Activated CD8-positive, alpha-beta memory T cell treated with anti-CD3 and anti-CD28 coated beads, Interleukin-2, amount 50 U/mL, for 1 hour (primary cell): ENCODE measurements around the gene PPP6R3.

Source experiments
- DNase-seq: peaks from one replicate; pipeline ENCODE4 v3.0.0-alpha.2; 2020; ENCODE audit errors: extremely low read depth

PPP6R3 gene

DNA sequence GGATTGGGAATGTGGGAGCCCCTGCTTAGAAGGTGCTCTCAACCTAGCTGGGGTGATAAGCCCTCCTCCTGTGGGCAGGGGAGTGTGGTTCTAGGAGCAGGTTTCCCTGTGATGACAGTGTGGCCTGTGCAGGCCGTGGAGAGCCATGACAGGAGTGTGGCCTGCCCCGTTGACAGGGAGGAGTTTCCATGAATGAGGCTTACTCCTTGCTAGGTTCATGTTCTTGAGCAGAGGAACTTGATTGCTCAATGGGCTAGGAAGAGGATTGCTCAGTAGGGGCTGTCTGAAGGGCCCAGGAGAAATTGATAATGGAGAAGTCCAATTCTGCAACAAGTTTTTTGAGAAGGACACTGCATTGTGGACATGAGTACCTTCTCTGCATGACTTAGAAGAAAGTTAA is 92.0 kb downstream of the PPP6R3 start:
- DNase-seq: no peak

DNA sequence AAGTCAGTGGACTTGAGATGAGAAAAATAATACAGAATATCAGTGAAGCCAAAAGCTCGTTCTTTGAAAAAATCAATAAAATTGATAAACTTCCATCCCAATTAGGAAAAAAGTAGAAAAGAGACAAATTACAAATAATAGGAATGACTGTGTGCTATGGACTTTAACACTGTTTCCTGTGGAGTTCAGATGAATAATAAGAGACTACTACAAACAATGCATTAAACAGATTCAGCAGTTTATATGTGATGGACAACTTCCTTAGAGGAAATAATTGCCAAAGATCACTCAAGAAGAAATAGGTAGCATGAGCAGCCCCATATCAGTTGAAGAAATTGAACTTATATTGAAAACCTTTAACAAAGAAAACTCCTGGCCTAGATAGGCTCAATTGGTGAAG is 99.7 kb downstream of the PPP6R3 start:
- DNase-seq: no peak

- no peak for DNase-seq
Measured at GRCh38 chr11:68563454-68563853, 102.9 kb downstream of the PPP6R3 start.

GRCh38 chr11:68564261-68564660 is 103.7 kb downstream of the PPP6R3 start:
- no peak for DNase-seq

- DNase-seq: no peak
Measured at GRCh38 chr11:68565768-68566167, 105.2 kb downstream of the PPP6R3 start.

DNA sequence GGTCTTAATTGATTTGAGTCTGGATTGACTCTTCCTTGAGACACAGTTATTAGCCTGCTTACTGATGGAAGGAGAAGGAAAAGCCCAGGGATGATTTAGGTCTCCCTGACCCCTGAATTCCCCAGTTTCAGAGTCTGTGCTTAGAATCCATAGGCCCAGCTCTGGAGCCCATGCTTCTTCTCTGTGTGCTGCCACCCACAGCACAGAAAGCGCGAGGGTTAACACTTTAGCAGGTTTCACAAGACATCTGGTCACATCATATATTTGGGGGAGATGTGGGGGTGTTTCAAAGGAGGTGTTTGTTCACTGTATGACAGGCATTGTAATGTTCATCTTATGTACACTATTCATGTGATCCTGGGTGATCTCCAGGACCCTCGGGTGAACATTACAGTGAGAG is 107.0 kb downstream of the PPP6R3 start:
- DNase-seq: no peak

- no peak for DNase-seq
Measured at GRCh38 chr11:68569357-68569756, 108.8 kb downstream of the PPP6R3 start.

- DNase-seq: no peak
Measured at GRCh38 chr11:68570691-68571090, 110.1 kb downstream of the PPP6R3 start.

DNA sequence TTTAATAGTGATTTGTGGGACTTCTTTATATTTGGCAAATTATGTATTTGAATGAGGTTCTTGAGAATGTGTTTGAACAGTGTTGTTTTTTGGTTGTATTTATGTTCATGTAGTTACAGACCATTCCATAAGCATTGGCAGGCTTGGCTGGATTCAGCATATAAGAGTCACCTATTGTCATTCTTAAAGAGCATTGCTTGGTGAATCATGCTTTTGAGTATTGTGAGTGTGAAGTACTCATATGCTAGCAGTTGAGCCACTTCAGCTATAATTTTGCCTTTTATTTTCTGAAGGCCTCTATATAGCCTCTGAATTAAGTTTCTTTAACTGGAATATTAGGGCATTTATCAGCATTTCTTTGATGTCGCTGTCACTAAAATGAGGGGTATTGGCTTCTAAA is 113.8 kb downstream of the PPP6R3 start:
- no peak for DNase-seq

- no peak for DNase-seq
Measured at GRCh38 chr11:68575025-68575665, 114.6 kb downstream of the PPP6R3 start.

DNA sequence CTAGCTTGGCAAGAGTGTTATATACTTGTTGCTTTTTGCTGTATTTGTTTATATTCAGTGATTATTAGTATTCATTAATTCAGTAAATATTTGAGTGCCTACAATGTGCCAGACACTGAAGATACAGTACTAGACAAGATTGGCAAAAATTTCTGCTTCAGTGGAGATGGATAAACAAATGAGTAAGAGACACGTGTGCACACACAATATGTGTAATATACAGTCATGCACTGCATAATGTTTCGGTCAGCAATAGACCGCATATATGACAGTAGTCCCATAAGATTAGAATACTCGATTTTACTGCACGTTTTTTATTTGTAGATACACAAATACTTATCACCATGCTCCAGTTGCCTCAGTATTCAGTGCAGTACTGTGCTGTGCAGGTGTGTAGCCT is 118.9 kb downstream of the PPP6R3 start:
- DNase-seq: no peak

- DNase-seq: no peak
Measured at GRCh38 chr11:68581439-68581838, 120.9 kb downstream of the PPP6R3 start.

DNA sequence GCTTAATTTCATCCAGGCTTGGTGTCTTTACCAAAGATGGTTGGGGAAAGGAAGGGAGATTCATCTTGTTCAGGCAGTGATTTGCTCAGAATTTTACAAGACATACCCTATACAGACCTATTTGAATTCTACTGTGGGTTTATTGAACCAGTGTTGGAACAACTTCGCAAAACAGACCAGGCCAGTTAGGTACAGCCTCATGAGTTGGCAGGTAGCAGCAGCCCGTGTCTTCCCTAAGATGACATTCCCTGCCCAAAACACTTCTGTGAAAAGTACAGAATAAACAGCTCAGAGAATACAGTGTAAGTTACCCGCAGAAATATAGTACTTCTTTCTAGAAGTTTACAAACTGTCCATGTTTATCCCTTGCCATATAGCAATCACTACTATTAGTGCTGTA is 121.3 kb downstream of the PPP6R3 start:
- DNase-seq: no peak

GRCh38 chr11:68582416-68583040 is 122.0 kb downstream of the PPP6R3 start:
- no peak for DNase-seq

DNA sequence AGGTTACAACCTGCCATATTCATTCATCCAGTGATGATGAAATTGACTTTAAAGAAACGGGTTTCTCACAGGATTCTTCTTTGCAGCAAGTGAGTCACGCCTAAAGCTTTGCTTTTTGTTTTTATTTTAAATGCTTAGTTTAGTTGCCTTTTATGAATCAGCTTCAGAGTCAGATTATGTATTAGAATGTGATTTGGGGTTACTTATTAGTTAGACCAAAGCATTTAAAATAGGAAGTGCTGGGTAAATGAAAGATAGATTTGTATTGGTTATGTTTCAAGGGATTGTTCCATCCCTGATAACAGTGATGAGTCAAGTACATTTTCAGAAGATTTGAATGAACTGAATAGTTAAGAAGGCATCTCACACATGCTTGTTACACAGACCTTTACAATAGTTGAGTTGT is 122.5 kb downstream of the PPP6R3 start:
- DNase-seq: no peak

DNA sequence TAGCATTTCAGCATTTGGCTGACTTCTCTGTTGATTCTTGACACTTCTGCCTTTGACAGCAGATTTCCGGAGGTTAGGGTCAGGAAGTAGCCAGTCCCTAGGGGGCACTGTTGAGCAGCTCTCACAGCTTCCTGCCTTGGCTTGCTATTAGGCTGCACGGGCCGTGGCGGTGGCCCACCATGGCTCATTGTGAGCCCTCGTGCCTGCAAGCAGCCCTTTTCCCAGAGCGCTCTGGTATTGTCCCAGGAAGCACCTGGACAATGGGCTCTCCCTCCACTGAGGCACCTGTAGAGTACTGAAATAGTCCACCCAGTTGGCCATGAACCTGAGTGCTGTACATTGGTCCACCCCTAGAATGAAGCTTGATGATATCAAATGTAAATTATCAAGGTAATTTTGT is 123.5 kb downstream of the PPP6R3 start:
- DNase-seq: no peak

DNA sequence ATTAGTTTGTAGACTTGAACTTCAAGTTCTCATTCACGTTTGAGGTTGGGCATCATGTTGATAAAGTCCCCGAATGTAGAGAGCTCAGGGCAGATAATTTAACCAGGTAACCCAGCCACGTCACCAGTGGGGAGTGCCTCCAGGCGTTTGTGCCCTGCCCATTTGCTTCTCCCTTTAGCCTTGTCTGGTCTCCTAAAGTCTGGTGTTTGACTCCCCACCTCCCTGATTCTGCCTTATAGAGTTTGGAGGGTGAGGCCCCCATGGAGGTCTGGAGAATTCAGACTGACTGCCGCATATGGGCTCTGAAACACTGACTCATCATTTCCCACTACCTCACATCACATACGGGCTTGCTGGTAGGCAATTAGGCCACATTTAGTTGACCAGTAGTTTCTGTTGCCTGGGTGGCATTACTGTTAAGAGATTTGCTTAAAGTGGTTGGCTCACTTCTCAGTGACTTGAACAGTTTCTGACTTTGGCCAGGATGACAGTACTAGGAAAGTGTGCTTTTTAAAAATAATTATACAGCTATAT is 124.5 kb downstream of the PPP6R3 start:
- no peak for DNase-seq

DNA sequence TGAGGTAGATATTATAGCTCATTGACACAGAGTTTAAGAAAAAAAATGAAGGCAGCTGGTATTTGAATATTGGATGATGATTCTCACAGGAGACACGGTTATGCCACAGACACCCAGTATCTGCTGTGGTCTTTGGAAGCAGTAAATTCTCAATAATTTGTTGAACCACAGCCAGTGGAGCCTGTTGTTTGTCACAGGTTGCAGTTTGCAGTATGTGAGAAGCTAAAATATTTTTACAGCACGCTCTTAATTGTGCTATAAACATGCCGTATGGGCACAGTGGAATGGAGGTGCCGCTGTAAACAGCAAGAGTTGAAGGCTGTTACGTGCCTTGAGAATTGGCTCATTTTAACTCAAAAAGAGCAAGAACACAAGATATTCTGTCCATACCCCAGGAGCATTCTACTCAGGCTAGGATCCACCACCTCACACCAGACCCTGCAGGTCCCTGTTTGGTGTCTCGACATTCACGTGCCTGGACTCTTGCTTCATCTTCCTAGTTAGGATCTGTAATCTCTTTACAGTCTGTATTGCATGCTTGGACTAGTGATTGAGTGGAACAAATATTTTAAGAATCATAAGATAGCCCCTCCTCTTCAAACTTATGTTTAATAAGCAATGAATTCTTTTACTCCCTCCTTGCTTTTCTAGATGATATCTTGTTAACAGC is 129.1 kb downstream of the PPP6R3 start:
- no peak for DNase-seq

DNA sequence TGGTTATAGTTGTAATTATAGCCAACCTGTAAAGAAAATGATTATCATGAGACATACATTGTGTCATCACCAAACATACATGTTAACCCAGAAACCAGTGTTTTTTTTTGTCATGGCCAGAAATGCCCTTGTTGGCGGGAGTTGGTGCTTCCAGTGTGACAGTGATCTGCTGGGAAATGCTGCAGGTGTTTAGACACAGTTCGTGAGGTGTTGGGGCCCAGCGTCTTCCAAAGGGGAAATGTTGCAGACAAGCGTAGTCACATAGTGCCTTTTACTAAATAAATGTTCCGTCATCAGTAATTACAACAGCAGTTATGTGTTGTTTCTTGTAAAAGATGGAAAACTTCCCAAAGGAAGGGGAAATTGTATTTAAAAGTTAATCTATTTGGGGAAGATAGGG is 131.2 kb downstream of the PPP6R3 start:
- DNase-seq: no peak

- no peak for DNase-seq
Measured at GRCh38 chr11:68593441-68593840, 132.9 kb downstream of the PPP6R3 start.

DNA sequence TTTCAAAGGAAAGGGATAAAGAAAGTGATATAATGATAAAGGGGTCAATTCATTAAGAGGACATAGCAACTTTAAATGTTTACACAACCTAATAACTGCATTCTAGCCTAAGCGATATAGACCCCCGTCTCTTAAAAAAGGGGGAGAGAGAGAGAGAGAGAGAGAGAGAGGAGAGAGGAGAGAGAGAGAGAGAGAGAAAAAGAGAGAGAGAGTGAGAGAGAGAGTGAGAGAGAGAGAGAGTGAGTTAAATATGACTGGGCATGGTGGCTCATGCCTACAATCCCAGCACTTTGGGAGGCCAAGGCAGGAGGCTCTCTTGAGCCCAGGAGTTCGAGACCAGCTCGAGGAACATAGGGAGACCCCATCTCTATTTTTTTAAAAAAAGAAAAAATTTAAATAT is 133.6 kb downstream of the PPP6R3 start:
- no peak for DNase-seq

DNA sequence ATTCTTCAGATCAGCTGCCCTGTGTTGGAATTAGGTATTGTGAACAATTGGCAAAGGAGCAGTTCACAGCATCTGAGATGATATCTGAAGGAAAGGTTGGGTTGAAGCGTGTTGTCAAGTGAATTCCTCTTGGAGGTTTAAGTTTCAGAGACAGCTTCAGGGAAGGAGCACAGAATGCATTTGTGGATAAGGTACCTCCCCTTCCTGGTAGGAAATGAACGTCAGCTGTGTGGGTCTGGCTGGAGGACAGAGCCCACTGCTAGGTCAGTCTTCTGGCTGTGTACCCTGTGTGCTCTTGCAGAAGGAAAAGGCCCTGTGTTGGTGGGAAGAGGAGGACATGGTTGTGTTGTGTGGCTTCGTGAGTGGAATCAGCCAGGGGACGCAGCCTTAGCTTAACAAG is 135.7 kb downstream of the PPP6R3 start:
- no peak for DNase-seq
